ENCODE data around the gene JAKMIP3. TPM values are rescaled to one million over a fixed set of nuclear protein-coding genes. Genes with fewer than 3 reads are reported as not detected.

Gene JAKMIP3
- polyA plus RNA-seq, 2 of the 4 experiments (the other 2 are of a cell fraction), result 3.1 to 4.1 TPM

DNA sequence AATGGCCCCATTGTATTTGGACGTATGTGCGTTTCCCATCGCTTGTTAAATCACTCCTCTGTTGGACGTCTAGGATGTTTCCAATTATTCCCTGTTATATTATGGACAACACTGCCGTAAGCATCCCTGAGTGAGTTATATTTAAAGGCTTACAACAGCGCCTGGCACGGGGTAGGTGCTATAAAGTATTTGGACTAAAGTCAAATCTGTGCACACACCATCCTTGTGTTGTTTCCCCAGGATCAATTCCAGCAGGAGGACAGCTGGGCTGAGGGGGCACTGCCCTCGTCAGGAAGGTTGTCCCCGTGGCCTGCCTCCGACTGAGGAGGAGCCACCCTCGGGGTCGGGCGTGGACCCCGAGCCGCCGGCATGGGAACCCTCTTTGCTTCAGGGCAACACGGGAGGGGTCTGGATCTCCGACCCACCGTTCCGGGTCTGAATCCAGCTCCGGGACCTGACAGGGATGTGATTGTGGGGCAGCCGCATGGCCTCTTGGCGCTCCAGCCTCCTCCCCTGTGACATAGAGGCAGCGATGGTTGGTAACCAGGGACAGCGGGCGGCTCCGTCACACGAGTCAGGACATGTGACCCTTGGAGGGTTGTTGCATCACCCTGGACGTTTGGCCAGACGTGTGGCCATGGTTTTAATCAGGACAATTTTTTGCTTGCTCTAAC lies 1.5 kb upstream of the JAKMIP3 start:
- DNase-seq (ENCODE audit: low read depth in 1 of 2, low spot score in 1 of 2), result no peak
- 90% methylated on average over 20 of the region's 30 CpGs for WGBS (ENCODE audit: missing lambda C conversion rate)
- peaks cover 22% of the 10 kb centered on the region for H3K4me1 ChIP-seq
- H3K9me3 ChIP-seq, result no peaks in the 10 kb centered on the region
- CTCF ChIA-PET, result no interaction called here
- H3K4me2 ChIP-seq, result no peak overlapping the region; the same call in 1 of the 3 replicates
- POLR2A ChIA-PET, result no interaction called here
- no peak for ATAC-seq
- FAIRE-seq, result no peak
- H3K4me3 ChIP-seq, result no peak overlapping the region
- H3K27ac ChIP-seq, result peak overlapping the region in 1 of 2 experiments; percentile 94; a peak in 3 of 6 replicates
- TF ChIP-seq EHMT2 (IDR thresholded peaks at IDR 0.05; ENCODE audit: low read depth) (no peak), KDM5A (IDR thresholded peaks at IDR 0.05) (no peak), TP53 (CRISPR knock-in tag; IDR thresholded peaks at IDR 0.05) (no peak), FOXS1 (CRISPR knock-in tag; IDR thresholded peaks at IDR 0.05) (no peak), RAD21 (conservative IDR thresholded peaks at IDR 0.05 in 1 of 2, IDR thresholded peaks at IDR 0.05 in 1 of 2) (no peak), HDAC2 (IDR thresholded peaks at IDR 0.05) (no peak), HOXA7 (CRISPR knock-in tag; IDR thresholded peaks at IDR 0.05) (no peak), EP300 (IDR thresholded peaks at IDR 0.05) (no peak), RARB (CRISPR knock-in tag; IDR thresholded peaks at IDR 0.05) (no peak), POLR2A (IDR thresholded peaks at IDR 0.05; ENCODE audit: low read length) (no peak), ZC3H11A (IDR thresholded peaks at IDR 0.05) (no peak), NR3C1 (IDR thresholded peaks at IDR 0.05) (no peak), BCL3 (IDR thresholded peaks at IDR 0.05) (no peak), CHD2 (IDR thresholded peaks at IDR 0.05; ENCODE audit: low read length, partially characterized antibody) (no peak)

DNA sequence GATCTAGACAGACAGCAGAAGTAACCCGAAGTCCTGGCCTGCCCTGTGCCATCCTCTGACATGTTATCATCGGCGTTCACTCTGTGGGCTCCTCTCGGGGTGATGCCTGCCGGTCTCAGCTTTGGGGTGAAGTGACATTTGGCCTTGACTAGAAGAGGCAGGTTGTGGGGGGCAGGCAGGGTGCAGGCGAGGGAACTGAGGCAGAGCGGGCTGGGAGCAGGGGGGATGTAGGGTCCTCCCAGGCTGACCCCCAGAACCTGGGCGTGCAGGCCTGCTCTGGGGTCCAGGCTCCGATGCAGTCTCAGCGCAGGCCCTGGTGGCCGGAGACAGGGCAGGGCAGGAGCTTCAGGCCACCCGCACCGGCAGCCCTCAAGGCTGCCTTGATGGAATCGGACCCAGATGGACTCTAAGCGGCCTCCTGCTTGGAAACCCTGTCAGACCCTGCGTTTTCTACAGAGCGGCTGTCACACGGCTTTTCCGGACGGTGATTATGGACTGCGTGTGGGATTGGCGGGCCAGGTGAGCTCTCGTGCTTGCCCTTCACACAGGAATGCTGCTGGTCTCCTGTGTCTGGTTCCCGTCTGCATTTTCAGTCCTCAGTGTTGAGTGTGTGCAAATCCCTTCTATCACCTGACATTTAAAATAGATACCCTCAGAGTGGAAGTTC lies 842 bp upstream of the JAKMIP3 start:
- POLR2A ChIA-PET, result no interaction called here
- Histone ChIP-seq H3K4me1 (peaks cover 22% of the 10 kb centered on the region), H3K4me3 (peak overlapping the region; percentile 51), H3K27ac (peak overlapping the region; percentile 92 to 94), H3K4me2 (peak overlapping the region; percentile 92), H3K9me3 (no peaks in the 10 kb centered on the region)
- FAIRE-seq, result no peak
- 93% methylated on average over 24 of the region's 24 CpGs for WGBS (ENCODE audit: missing lambda C conversion rate)
- CTCF ChIA-PET, result interaction anchor here (1.4 kb wide), 1 partner anchor 77 kb away, joined by 7 read pairs; no protein-coding TSS in a partner anchor
- no peak for TF ChIP-seq ATOH8 (CRISPR knock-in tag; IDR thresholded peaks at IDR 0.05; ENCODE audit: low read depth)
- no peak for TF ChIP-seq RNF2 (IDR thresholded peaks at IDR 0.05; ENCODE audit: borderline replicate concordance, low read depth)
- no peak for TF ChIP-seq HMGXB4 (CRISPR knock-in tag; IDR thresholded peaks at IDR 0.05; ENCODE audit: borderline replicate concordance)
- TF ChIP-seq CEBPB (IDR thresholded peaks at IDR 0.05), result no peak
- TF ChIP-seq SREBF2 (IDR thresholded peaks at IDR 0.05), result no peak
- TF ChIP-seq, protein P1, sequence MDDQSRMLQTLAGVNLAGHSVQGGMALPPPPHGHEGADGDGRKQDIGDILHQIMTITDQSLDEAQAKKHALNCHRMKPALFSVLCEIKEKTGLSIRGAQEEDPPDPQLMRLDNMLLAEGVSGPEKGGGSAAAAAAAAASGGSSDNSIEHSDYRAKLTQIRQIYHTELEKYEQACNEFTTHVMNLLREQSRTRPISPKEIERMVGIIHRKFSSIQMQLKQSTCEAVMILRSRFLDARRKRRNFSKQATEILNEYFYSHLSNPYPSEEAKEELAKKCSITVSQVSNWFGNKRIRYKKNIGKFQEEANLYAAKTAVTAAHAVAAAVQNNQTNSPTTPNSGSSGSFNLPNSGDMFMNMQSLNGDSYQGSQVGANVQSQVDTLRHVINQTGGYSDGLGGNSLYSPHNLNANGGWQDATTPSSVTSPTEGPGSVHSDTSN (IDR thresholded peaks at IDR 0.05), result no peak
- TF ChIP-seq HDAC2 (IDR thresholded peaks at IDR 0.05), result no peak
- TF ChIP-seq ZFP36 (IDR thresholded peaks at IDR 0.05; ENCODE audit: borderline replicate concordance, partially characterized antibody), result no peak
- no peak for TF ChIP-seq KDM1A (IDR thresholded peaks at IDR 0.05; ENCODE audit: low read depth)
- TF ChIP-seq ESRRA (IDR thresholded peaks at IDR 0.05; ENCODE audit: borderline replicate concordance, low read length), result no peak
- no peak for TF ChIP-seq REST (IDR thresholded peaks at IDR 0.05)
- no peak for TF ChIP-seq BHLHE40 (IDR thresholded peaks at IDR 0.05; ENCODE audit: low read depth, low read length)
- no peak for TF ChIP-seq RAD21 (conservative IDR thresholded peaks at IDR 0.05 in 1 of 2, IDR thresholded peaks at IDR 0.05 in 1 of 2)
- no peak for TF ChIP-seq HOXB13 (CRISPR knock-in tag; IDR thresholded peaks at IDR 0.05; ENCODE audit: low read depth)
- no peak for TF ChIP-seq EP300 (IDR thresholded peaks at IDR 0.05)
- TF ChIP-seq POLR2AphosphoS2 (conservative IDR thresholded peaks at IDR 0.05; ENCODE audit: low read length), result no peak
- ATAC-seq, result peak; percentile 7 to 8; a peak in 3 of 6 replicates
- DNase-seq (ENCODE audit: low read depth in 1 of 2, low spot score in 1 of 2), result no peak
